SK-N-SH (cell line): ENCODE measurements around the gene C19orf81. TPM values are rescaled to one million over a fixed set of nuclear protein-coding genes. Genes with fewer than 3 reads are reported as not detected.

Experiments used
- CTCF ChIA-PET: fragments of 300-600, 350-600 bp; formaldehyde crosslinking; extraction: SDS; loops from one replicate; lab custom pipeline; 2021; lab: Yijun Ruan, JAX
- POLR2A ChIA-PET: fragments of 350-600 bp; sonication (Branson Sonifier 250); formaldehyde crosslinking; extraction: SDS; loops from one replicate; lab custom pipeline; 2020; ENCODE audit warnings: antibody characterized with exemption, inconsistent platforms; lab: Yijun Ruan, JAX
- DNase-seq: peaks from one replicate; pipeline ENCODE4 v3.0.0; 2012
- H2AFZ ChIP-seq: fragments of 200-600 bp; sonication (generic); 2 replicates; pipeline ENCODE4 v1.8.1; 2016; ENCODE audit warnings: antibody characterized with exemption, mild to moderate bottlenecking, low read depth
- H3F3A ChIP-seq: fragments of 200-600 bp; sonication (generic); replicated peaks from 2 replicates; pipeline ENCODE3; 2016; ENCODE audit warnings: antibody characterized with exemption, mild to moderate bottlenecking; ENCODE audit not compliant: insufficient read depth
- H3K27ac ChIP-seq, 2 experiments: fragments of 200-500 bp in 1 of 2; fragments of 200-600 bp in 1 of 2; sonication (Bioruptor generic) in 1 of 2; sonication (generic), shearing (Covaris generic) in 1 of 2; 2 replicates each; pipeline versions ENCODE4 v1.5.1 to v1.6.1; 2014 to 2016; ENCODE audit warnings: low read depth in 2 of 2, inconsistent platforms in 1 of 2, low read length in 1 of 2, mild to moderate bottlenecking in 1 of 2, mixed read lengths in 1 of 2
- H3K27me3 ChIP-seq: fragments of 200-600 bp; sonication (generic), shearing (Covaris generic); 2 replicates; pipeline ENCODE4 v1.6.1; 2016; ENCODE audit warnings: mixed run types; ENCODE audit not compliant: insufficient read depth
- H3K36me3 ChIP-seq, 2 experiments: fragments of 200-500 bp in 1 of 2; fragments of 200-600 bp in 1 of 2; sonication (Bioruptor generic) in 1 of 2; sonication (generic) in 1 of 2; replicated peaks in 1 of 2; 2 replicates each; pipeline versions ENCODE3 to v1.5.1; 2014 to 2016; ENCODE audit warnings: low read length in 1 of 2, mild to moderate bottlenecking in 1 of 2; ENCODE audit not compliant: insufficient read depth in 2 of 2, control insufficient read depth in 1 of 2
- H3K4me1 ChIP-seq, 2 experiments: fragments of 200-500 bp in 1 of 2; fragments of 200-600 bp in 1 of 2; sonication (Bioruptor generic) in 1 of 2; sonication (generic), shearing (Covaris generic) in 1 of 2; 2 replicates each; pipeline versions ENCODE4 v1.5.1 to v1.6.1; 2014 to 2016; ENCODE audit warnings: low read depth in 1 of 2, low read length in 1 of 2, mixed run types in 1 of 2; ENCODE audit not compliant: insufficient read depth in 2 of 2, control insufficient read depth in 1 of 2
- H3K4me2 ChIP-seq: fragments of 200-600 bp; sonication (generic), shearing (Covaris generic); 2 replicates; pipeline ENCODE4 v1.6.1; 2017; ENCODE audit warnings: mixed run types
- H3K4me3 ChIP-seq, 2 experiments: fragments of 200-500 bp in 1 of 2; fragments of 200-600 bp in 1 of 2; sonication (Bioruptor generic) in 1 of 2; sonication (generic), shearing (Covaris generic) in 1 of 2; 2 replicates each; pipeline versions ENCODE4 v1.5.1 to v1.8.1; 2014 to 2016; ENCODE audit warnings: low read depth in 2 of 2, inconsistent platforms in 1 of 2, low read length in 1 of 2, mild to moderate bottlenecking in 1 of 2, mixed read lengths in 1 of 2, moderate library complexity in 1 of 2
- H3K79me2 ChIP-seq: fragments of 200-600 bp; sonication (generic); 2 replicates; pipeline ENCODE4 v1.8.1; 2017; ENCODE audit warnings: mild to moderate bottlenecking; ENCODE audit not compliant: insufficient read depth
- H3K9ac ChIP-seq: fragments of 200-600 bp; sonication (generic); 2 replicates; pipeline ENCODE4 v1.6.1; 2017; ENCODE audit warnings: mixed run types
- H3K9me2 ChIP-seq: fragments of 200-600 bp; sonication (generic); 2 replicates; pipeline ENCODE4 v1.6.1; 2017; ENCODE audit warnings: mixed run types
- H3K9me3 ChIP-seq: fragments of 200-600 bp; sonication (generic); 2 replicates; pipeline ENCODE4 v1.6.1; 2017; ENCODE audit warnings: mixed run types, mild to moderate bottlenecking, moderate library complexity
- H4K20me1 ChIP-seq: fragments of 200-600 bp; sonication (generic); 2 replicates; pipeline ENCODE4 v1.6.1; 2017; ENCODE audit warnings: mild to moderate bottlenecking, mixed run types; ENCODE audit not compliant: insufficient read depth
- CTCF ChIP-seq: fragments of 200-600 bp; sonication (generic); IDR thresholded peaks from 2 replicates; pipeline ENCODE4 v1.6.1; 2017; ENCODE audit warnings: antibody characterized with exemption, mild to moderate bottlenecking, moderate library complexity
- ELF1 ChIP-seq: IDR thresholded peaks from 2 replicates; pipeline ENCODE4 v1.4.0; 2012
- GATA2 ChIP-seq: sonication (generic); formaldehyde crosslinking; IDR thresholded peaks from 2 replicates; pipeline ENCODE4 v1.5.0; 2020; ENCODE audit warnings: mild to moderate bottlenecking, missing genetic modification reagents
- JUND ChIP-seq: IDR thresholded peaks from 2 replicates; pipeline ENCODE4 v1.4.0; 2012
- RFX5 ChIP-seq: IDR thresholded peaks from 2 replicates; pipeline ENCODE4 v1.6.1; 2012; ENCODE audit warnings: mild to moderate bottlenecking, improper control_type of control experiment, low read length
- TAF1 ChIP-seq: IDR thresholded peaks from 2 replicates; pipeline ENCODE4 v1.6.1; 2012; ENCODE audit warnings: low read depth, mild to moderate bottlenecking, low read length, moderate library complexity, borderline replicate concordance
- WGBS: methylation state at CpG from one replicate; pipeline ENCODE4 v1.1.6; 2017; ENCODE audit warnings: low lambda C conversion rate; 5-methylcytosine and 5-hydroxymethylcytosine counted together
- polyA plus RNA-seq, 3 experiments: library from polyadenylated mRNA; depleted of rRNA; stranded (reverse); fragments of >200 nt; gene quantifications; 2 replicates each; pipeline ENCODE4 v1.2.3, GENCODE V29; 2012
- TF ChIP-seq, protein P1 (sequence below): IDR thresholded peaks from 2 replicates; pipeline ENCODE4 v1.4.0; 2012; ENCODE audit warnings: low read depth
- TF ChIP-seq, protein P2 (sequence below): fragments of 150-350 bp; IDR thresholded peaks from 2 replicates; pipeline ENCODE4 v1.6.1; 2017; ENCODE audit warnings: antibody characterized with exemption, low read length, low read depth, borderline replicate concordance

The C19orf81 gene
- polyA plus RNA-seq, 1 of the 3 experiments (the other 2 are of a cell fraction) = 5.7 TPM

DNA sequence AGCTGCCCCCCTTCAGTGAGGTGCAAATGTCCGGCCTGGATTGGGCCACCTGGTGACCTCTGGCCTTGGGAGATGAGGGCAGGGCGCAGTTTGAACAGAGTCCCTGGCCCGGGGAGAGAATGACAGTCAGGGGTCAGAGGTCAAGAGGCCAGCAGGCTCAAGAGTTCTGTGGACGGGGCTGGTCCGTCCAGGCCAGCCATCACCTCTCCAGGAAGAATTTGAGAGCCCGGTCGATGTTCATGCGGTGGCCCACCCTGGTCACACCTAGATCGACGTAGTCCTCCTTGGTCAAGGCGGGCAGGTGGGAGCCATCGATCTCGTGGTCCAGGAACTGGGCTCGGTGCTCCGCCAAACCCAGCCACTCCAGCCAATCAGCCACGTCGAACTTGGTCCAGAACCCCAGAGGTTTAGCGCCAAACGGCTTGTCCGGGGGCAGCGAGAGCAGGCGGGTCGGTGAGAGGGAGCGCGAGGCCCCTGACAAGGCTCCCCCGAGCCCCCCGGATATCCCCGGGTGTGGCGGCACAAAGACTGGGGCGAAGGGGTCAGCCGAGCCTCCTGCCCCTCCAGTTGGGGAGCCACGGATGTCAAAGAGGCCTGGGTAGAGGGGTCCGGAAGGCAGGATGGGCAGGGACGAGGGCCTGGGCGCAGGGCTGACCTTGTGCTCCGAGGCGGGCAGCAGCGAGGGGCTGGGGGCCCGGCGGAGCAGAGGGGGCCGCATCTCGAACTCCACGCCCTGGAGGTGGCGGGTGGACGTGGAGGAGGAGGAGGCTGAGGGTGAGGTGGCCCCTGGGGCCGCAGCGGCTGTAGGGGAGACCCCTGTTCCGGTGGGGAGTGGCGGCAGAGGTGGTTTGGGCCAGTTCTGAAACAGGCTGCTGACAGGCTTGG is 12.8 kb downstream of the C19orf81 start:
- Histone ChIP-seq H3K79me2 (no peaks in the 10 kb centered on the region), H3K27ac (no peak overlapping the region), H3F3A (peaks cover 7% of the 10 kb centered on the region), H3K9me3 (no peaks in the 10 kb centered on the region), H3K9me2 (no peaks in the 10 kb centered on the region), H3K36me3 (no peaks in the 10 kb centered on the region), H3K9ac (no peak overlapping the region), H3K4me3 (no peak overlapping the region), H4K20me1 (no peaks in the 10 kb centered on the region), H2AFZ (no peak overlapping the region), H3K27me3 (no peaks in the 10 kb centered on the region), H3K4me2 (no peak overlapping the region), H3K4me1 (peaks cover 0 to 14% of the 10 kb centered on the region in 2 experiments; a peak in 2 of 4 replicates)
- ChIA-PET POLR2A (no interaction called here), CTCF (no interaction called here)
- no peak for TF ChIP-seq GATA2
- TF ChIP-seq, protein P1, sequence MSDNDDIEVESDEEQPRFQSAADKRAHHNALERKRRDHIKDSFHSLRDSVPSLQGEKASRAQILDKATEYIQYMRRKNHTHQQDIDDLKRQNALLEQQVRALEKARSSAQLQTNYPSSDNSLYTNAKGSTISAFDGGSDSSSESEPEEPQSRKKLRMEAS = no peak
- no peak for DNase-seq
- WGBS = 81% methylated on average over 35 of the region's 49 CpGs

DNA sequence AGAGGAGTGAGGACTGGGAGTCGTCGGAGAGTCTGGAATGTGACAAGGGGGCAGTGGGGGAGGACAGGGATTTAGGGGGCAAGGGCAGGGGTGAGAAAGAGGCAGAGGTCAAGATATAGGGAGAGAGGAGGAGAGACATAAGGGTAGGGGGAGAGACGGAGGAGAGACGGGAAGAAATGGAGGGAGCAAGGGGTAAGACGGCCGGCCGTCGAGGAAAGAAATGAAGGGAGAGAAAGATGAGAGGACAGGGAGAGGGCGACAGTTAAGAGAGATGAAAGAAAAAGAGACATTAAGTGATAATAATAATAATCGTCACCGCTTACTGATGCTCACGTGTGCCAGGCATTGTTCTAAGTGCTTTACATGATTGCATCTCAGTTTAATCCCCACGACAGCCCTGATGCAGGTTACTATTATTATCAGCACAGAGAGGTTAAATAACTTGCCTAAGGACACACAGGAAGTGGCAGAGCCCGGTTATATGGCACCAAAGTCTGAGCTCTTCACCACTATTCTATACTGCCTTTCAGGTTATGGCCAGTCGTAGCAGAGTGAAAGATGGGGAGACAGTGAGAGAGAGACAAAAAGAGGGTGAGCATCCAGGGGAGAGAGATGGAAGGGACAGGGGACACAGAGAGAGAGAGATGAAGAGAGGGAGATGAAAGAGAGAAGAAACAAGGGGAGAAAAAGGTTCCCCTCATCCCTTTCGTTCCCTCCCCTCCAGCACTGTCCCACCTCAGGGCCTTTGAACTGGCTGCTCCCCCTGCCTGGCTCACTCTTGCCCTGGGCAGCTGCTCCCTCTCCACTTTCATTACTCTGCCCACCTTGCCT is 13.6 kb downstream of the C19orf81 start:
- CTCF ChIA-PET = interaction anchor here (1.1 kb wide), 1 partner anchor 107 kb away, joined by 4 read pairs; no protein-coding TSS in a partner anchor
- POLR2A ChIA-PET = no interaction called here

More for the DNA sequence above, 13.6 kb downstream of the C19orf81 start:
- no peaks in the 10 kb centered on the region for H3K79me2 ChIP-seq
- no peak overlapping the region for H2AFZ ChIP-seq
- H3K4me2 ChIP-seq = no peak overlapping the region
- peaks cover 7% of the 10 kb centered on the region for H3F3A ChIP-seq
- H3K4me1 ChIP-seq = peaks cover 0 to 7% of the 10 kb centered on the region in 2 experiments; a peak in 1 of 4 replicates
- H3K27me3 ChIP-seq = no peaks in the 10 kb centered on the region
- DNase-seq = no peak
- 73% methylated on average over 16 of the region's 16 CpGs for WGBS
- no peaks in the 10 kb centered on the region for H3K9me2 ChIP-seq
- H3K36me3 ChIP-seq = no peaks in the 10 kb centered on the region
- no peak overlapping the region for H3K4me3 ChIP-seq
- no peaks in the 10 kb centered on the region for H3K9me3 ChIP-seq
- H4K20me1 ChIP-seq = no peaks in the 10 kb centered on the region
- H3K27ac ChIP-seq = no peak overlapping the region
- no peak for TF ChIP-seq CTCF
- no peak for TF ChIP-seq RFX5
- no peak for TF ChIP-seq TAF1
- TF ChIP-seq JUND = no peak
- no peak for TF ChIP-seq ELF1
- TF ChIP-seq, protein P2, sequence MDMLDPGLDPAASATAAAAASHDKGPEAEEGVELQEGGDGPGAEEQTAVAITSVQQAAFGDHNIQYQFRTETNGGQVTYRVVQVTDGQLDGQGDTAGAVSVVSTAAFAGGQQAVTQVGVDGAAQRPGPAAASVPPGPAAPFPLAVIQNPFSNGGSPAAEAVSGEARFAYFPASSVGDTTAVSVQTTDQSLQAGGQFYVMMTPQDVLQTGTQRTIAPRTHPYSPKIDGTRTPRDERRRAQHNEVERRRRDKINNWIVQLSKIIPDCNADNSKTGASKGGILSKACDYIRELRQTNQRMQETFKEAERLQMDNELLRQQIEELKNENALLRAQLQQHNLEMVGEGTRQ = no peak
- no peak overlapping the region for H3K9ac ChIP-seq
